ENCODE measurements around the gene AQP3.
"Not testable (repeated sequence)": the region's sequence is repeated elsewhere in the genome, so short reads cannot be mapped to it uniquely, and the experiment has no call there.

The AQP3 gene

DNA sequence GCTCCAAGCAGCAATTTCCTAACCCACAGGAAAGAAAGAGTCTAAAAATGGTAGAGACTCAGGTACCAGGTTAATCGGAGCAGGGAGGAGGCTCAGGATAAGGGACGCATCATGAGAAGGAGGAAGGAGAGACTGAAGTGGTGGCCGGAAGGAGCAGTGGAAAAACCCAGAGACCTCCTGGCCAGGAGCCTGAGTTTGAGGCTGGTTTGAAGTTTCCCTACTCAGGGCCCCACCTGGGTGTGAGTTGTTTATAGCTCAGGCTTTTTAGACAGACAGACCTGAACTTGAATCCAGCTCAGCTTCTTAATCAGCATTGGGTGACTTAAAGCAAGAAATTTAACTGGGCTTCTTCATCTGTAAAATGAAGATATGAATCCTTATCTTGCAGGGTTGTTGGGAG, 33.1 kb downstream of the AQP3 start:
- no peak for DNase-seq (ENCODE audit: low spot score)

DNA sequence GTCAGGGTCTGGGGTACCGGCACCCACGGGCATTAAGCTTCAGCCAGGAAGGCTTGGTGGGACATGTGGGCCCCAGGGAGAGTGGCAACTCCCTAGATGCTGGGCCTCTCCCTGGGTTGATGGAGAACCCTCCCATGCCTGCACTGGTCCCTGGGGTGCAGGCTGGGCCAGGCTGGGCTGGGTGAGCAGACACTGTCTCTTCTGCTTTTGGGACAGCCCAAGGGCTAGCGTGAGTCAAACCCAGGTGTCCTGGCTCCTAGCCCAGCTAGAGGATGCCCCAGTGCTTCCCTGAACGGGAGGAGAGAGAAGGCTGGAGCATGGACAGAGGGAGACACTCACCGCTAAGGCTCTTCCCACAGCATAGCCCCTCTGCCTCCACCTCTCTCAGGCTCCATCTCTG, 39.3 kb downstream of the AQP3 start:
- DNase-seq (ENCODE audit: low spot score) = no peak

DNA sequence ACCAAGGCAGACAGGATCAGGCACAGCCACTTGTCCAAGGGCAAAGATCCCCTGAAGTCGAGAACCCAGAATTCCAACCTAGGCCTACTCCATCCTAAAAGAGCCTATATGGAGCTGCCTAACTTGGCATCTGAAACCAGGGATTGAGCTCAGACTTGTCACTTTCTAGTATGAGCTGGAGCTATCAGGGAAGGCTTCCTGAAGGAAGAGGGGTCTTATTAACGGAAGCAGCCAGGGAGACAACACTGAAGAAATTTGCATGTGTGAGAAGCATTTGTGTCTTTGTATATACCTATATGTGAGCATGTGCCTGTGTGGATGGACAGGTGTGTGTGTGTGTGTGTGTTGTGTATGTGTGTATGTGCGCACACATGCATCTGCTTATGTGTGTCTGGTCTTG, 40.3 kb downstream of the AQP3 start:
- DNase-seq (ENCODE audit: low spot score) = no peak

DNA sequence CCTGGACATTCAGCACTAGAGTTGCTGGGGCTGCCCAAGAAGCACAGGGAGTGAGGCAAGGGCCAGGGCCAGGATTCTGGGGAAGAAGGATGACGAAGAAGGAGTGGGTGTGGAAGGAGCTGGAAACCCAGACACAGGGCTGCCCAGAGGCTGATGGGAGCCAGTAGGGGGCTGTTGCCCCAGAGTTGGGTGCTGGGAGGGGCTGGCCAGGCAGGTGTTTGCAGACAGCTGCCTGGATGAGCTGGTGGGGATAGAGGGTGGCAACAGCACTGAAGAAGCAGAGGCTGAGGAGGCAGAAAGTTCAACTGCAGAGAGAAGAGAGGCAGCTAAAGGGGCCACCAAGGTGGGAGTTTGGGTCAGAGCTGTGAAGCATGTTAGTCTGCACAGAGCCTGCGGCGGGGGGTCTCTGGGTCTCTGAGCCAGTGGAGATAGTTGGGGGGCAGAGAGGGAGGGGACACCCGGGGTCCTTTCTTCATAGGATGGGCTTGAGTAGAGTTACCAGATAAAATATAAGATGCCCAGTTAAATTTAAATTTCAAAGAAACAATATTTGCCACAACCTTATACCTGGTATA, 42.5 kb downstream of the AQP3 start:
- no peak for DNase-seq (ENCODE audit: low spot score)

DNA sequence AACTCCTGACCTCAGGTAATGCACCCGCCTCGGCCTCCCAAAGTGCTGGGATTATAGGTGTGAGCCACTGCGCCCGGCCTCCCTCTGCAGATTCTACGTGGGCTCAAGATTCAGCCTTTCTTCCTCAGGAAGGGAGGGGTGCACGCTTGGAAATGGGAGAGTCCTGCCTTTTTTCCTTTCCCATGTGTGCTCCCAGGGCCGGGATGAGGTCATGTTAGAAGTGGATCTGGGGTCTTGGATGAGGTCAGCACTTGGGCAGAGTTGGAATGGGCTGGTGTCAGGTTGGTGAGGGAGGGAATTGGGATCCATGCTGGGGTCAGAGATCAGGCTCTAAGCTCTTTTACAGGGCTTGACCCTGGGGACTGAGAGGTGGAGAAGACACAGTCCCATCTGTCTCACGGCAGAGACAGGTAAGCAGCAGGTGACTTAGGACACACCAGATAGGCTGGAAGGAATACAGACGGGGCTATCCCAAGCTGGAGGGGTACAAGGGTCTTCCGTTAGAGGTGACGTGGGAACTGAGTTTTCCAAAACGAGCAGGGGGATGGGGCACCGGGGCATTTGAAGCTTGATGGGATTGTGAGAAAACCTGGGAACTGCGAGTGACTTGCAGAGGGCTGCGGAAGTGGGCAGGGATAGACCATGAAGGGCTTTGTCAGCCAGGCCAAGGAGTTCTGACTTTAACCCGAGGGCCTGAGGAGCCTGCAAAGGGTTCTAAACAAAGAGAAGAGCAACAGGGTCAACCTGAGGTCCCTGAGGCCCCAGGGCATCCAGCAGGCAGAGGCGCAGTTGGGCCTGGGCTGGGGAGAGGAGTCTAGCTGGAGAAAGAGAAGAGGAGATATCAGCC, 43.2 kb downstream of the AQP3 start:
- no peak for DNase-seq (ENCODE audit: low spot score)

DNA sequence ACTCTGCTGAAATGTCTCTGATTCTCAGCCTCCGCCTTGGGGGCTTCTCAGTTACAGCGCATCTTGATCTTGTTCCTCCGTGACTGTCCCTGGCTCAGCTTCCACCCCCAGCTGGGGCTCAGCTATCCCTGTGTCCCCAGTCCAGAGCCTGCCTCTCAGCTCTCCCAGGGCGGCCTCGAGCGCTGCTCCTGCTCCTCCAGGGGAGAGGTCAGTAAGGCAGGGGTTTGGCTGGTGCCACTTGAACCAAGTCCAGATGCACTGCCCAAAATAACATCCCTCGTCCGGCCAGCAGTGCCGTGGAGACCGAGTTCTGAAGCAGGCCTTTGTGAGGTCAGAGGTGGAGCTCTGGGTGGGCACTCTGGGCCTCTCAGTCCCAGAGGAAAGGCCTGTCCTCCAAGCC, 45.0 kb downstream of the AQP3 start, which contains the start of gene AQP7:
AQP7 (minus strand) TSS at position 198 of the 400 bp plus-strand sequence. CDS start 1,306 bp downstream, outside the sequence.
- DNase-seq (ENCODE audit: low spot score) = not testable (repeated sequence)

DNA sequence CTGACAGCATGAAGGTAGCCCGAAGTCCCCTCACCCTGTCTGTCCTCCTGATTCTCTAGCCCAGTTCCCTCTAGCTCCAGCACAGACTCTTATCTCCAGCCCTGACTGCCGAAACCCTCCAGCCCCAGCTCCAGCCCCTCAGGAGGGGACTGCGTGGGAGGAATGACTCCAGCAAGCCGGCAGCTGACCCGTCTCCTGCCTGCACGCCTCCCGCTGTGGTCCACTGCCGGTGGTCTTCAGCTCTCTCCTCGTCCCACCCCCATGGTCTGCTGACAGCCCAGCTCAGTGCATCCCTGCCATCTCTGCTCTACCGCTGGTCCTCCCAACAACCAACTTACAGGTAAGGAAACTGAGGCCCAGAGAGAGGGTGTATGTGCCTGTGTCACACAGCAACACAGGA, 45.6 kb downstream of the AQP3 start:
- not testable (repeated sequence) for DNase-seq (ENCODE audit: low spot score)

DNA sequence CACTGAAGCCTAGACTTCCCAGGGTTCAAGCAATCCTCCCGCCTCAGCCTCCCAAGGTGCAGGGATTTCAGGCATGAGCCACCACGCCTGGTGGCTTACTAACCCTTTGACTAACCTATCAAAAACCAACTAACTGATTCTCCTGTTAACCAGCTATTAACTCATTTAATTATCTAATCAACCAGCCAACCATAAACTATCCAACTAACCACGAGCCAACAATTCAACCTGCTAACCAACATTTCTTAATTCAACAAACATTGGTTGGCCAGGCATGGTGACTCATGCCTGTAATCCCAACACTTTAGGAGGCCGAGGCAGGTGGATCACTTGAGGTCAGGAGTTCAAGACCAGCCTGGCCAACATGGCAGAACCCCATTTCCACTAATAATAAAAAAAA, 48.3 kb downstream of the AQP3 start:
- DNase-seq (ENCODE audit: low spot score) = not testable (repeated sequence)

DNA sequence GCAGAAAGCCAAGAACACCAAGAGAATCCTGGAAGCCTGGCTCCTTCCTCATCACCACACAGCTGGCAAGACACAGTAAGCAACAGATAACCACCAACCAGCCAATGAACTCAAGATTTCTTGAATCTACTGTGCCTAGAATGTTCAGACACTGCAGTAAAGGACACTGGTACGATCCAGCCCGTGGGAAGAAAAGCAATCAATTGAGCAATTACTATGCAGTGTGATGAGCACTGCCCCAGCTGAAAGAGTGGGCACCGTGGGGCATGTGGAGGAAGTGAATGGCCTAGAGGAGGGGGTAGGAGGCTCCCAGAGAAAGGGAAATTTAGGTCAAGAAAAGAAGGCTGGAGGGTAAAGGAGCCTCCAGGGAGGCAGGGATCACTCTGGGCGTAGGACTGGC, 49.6 kb downstream of the AQP3 start:
- not testable (repeated sequence) for DNase-seq (ENCODE audit: low spot score)

DNA sequence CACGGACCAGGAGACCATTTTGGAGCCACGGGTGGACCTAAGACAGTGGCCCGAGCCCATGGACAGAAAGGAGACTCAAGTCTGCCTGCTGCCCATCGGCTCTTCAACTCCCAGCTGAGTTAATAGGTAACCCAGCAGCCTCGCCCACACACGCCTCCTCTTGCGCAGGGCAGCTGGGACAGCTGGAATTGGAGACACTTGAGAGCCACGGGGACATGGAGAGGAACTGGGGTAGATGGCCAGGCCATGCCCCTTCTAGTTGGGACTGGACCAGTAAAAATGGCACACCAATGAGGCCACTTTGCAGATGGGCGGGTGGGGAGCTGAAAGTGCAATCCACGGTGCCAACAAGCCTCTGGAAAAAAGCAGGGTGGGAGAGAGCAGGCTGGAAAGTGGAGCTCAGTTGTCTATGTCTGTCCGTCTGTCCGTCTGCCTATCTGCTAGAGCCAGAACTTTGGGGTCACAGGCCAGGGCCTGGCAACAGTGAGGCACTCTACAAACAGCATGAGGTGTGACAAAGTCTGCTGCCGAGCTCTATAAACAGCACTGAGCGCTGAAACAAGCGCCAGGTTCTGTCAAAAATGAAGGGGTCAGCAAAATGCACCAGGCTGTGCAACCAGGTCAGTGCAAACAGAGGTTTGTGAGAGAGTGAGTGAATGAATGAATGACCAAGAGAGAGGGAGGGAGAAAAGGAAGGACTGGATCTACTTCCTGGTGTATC, 52.1 kb downstream of the AQP3 start:
- not testable (repeated sequence) for DNase-seq (ENCODE audit: low spot score)

DNA sequence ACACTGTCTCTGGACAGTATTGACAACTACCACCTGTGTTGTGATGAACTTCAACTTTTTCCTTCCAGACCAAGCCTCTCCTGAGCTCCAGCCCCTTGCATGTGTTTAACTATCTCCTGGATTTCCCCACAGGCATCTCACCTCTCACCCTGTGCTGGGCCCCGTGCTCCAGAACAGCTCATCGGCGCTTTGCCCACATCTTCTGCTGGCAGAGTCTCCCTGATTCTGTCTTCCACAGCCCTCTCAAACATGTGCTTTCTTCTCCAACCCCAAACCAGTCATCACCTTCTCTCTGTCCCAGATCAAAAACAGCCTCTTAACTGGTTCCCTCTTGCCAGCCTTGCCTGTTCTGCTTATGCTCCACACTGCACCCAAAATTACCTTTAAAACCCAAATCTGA, 53.4 kb downstream of the AQP3 start:
- not testable (repeated sequence) for DNase-seq (ENCODE audit: low spot score)

DNA sequence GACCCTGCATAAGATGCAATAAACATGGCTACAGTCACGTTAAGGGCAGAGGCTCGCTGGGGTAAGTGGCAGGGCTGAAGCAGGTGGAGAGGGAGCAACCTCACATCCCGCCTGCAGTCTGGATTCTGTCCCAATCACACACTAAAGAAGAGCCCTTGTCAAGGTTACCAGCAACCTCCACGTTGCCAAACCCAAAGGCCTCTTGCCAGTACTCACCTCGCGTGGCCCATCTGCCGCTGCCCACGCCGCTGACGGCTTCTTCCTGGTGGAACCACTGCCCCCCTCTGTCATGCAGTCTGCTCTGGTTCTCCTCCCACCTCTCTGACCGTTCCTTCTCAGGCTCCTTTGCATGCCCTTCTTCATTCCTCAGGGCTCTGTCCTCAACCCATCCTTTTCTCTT, 53.8 kb downstream of the AQP3 start:
- DNase-seq (ENCODE audit: low spot score) = no peak

DNA sequence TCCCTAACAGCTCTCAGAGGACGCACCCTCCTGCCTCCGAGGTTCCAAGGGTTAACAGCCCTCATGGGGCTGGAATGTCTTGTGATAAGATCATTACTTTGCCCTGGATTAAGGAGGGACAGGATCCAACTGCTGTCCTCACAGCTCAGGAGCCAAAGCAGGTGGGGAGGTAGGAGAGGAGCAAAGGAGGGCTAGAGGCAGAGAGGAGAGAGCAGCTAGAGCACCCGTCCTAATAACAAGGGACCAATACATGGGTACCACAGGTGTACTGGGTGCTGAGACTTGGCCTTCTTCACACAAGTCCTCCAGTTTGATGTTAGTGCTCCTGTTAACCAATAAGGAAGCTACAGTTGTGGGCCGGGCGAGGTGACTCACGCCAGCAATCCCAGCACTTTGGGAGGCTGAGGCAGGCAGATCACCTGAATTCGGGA, 54.8 kb downstream of the AQP3 start:
- DNase-seq (ENCODE audit: low spot score) = not testable (repeated sequence)

Measured in hematopoietic multipotent progenitor cell treated with erythropoietin and hydrocortisone succinate and interleukin-3 and kit ligand, for 15 days (in vitro differentiated cells).